ENCODE data around the gene GNA12. TPM values are rescaled to one million over a fixed set of nuclear protein-coding genes. Genes with fewer than 3 reads are reported as not detected.

Gene GNA12
- total and polyA plus RNA-seq, 2 experiments from 2014 or later = 11.2 to 13.8 TPM

DNA sequence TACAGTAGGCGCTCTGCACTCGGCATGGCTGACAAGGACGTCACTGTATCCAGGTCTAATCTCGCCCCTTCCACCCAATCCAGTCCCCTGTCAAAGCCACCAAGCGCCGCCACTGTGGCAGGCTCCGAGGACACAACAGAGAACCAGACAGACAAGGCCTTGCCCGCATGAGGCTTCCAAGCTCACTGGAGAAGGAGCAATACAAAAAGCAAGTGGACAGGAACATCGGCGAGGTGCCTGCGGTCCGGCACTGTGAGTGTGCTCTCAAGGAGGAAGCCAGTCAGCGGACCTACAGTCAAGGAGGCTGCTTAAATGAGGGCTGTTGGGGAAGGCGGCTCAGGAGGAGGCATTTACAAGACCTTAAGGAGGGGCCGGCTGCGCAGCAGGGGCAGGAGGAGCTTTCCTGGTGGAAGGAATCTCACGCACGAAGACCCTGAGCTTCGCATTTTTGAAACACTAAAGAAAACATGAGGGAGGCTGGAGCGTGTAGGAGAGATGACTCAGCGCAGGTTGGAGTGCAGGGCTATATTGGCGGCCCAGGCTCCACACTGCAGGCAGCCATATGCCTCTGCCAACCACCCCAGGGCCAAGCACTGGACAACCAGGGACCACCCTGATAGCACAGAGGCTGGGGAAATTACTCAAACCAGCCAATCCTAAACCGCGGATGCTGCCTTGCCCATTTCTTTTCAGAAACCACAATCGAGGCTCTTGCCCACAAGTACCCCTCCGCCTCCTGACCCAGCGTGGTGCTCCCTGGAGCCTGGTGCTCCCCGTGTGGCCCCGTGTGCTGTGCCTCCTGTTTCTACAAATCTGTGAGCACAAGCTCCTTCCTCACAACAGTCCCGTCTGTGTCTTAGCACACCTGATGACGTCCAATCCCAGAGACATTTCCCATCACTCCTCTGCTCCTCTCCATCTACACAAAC lies 28.9 kb downstream of the GNA12 start:
- H3K9me3 ChIP-seq (ENCODE audit: low read depth) = no peaks in the 10 kb centered on the region
- TF ChIP-seq EZH2 (IDR thresholded peaks at IDR 0.05; ENCODE audit: insufficient read depth, poor library complexity, severe bottlenecking) (no peak), EZH2phosphoT487 (IDR thresholded peaks at IDR 0.05; ENCODE audit: insufficient read depth, low read depth) (no peak)
- H3K27me3 ChIP-seq (replicated peaks; ENCODE audit: insufficient read depth) = no peaks in the 10 kb centered on the region
- H3K9me2 ChIP-seq (ENCODE audit: insufficient read depth) = no peaks in the 10 kb centered on the region
- in situ Hi-C loops (cut with MboI) = no loop called here
- H4K20me1 ChIP-seq (ENCODE audit: insufficient read depth) = no peaks in the 10 kb centered on the region
- peaks cover 100% of the 10 kb centered on the region for H3K79me2 ChIP-seq (ENCODE audit: insufficient read depth)
- no peak overlapping the region for H3K27ac ChIP-seq
- DNase-seq = no peak
- peaks cover 18% of the 10 kb centered on the region for H3K4me1 ChIP-seq (ENCODE audit: insufficient read depth)
- WGBS, 2 experiments (ENCODE audit: low coverage in 1 of 2, low lambda C conversion rate in 2 of 2, missing lambda C conversion rate in 2 of 2) = 92 to 93% methylated on average over 31 of the region's 31 CpGs
- H2AFZ ChIP-seq = no peak overlapping the region
- H3K36me3 ChIP-seq (ENCODE audit: low read depth) = no peaks in the 10 kb centered on the region
- H3F3A ChIP-seq (ENCODE audit: insufficient read depth) = peaks cover 15% of the 10 kb centered on the region
- no peak overlapping the region for H3K4me2 ChIP-seq (ENCODE audit: unreplicated experiment)
- H3K4me3 ChIP-seq = no peak overlapping the region
- H3K9ac ChIP-seq = no peak overlapping the region

DNA sequence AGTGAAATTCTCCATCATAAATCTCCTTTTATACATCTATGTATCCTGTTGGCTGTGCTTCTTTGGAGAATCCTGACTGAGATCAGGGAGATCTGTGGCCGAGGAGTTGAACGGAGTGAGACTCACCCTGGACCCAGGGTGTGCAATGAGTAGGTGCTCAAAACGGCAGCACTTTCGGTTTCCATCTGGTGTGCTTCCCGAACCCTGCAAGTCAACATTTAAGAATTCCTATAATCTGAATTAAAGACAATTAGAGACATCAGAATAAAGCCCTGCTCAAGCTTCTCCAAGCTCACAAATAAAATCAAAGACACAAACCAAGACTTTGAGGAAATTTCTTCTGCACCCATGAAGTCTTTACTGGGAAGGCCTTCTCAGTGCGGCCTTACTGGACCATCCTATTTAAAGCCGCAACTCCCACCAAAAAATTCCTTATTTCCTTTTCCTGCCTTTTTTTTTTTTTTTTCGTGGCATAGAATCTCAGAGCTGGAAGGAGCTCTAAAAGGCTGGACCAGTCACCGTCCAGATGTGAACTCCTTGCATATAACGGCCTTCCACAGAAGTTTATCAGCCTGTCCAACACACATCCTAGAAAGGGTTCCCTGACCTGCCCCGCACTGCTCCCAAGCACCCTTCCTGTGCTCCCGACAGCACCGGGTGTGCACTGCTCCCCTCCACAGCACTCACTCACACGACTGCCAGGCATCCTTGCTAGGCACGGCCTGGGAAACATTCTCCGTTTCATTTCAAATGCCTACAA lies 29.7 kb downstream of the GNA12 start:
- Histone ChIP-seq H3K9me3 (ENCODE audit: low read depth) (no peaks in the 10 kb centered on the region), H3K27me3 (replicated peaks; ENCODE audit: insufficient read depth) (no peaks in the 10 kb centered on the region), H3K9ac (no peak overlapping the region), H3K27ac (no peak overlapping the region), H3K79me2 (ENCODE audit: insufficient read depth) (peaks cover 100% of the 10 kb centered on the region), H2AFZ (no peak overlapping the region), H3K36me3 (ENCODE audit: low read depth) (no peaks in the 10 kb centered on the region), H3K4me3 (no peak overlapping the region), H3K4me2 (ENCODE audit: unreplicated experiment) (no peak overlapping the region), H3K4me1 (ENCODE audit: insufficient read depth) (peaks cover 17% of the 10 kb centered on the region), H4K20me1 (ENCODE audit: insufficient read depth) (no peaks in the 10 kb centered on the region), H3K9me2 (ENCODE audit: insufficient read depth) (no peaks in the 10 kb centered on the region), H3F3A (ENCODE audit: insufficient read depth) (peaks cover 7% of the 10 kb centered on the region)
- DNase-seq = no peak
- 87 to 89% methylated on average over 16 of the region's 16 CpGs for WGBS, 2 experiments (ENCODE audit: low coverage in 1 of 2, low lambda C conversion rate in 2 of 2, missing lambda C conversion rate in 2 of 2)
- TF ChIP-seq EZH2 (IDR thresholded peaks at IDR 0.05; ENCODE audit: insufficient read depth, poor library complexity, severe bottlenecking) (no peak), EZH2phosphoT487 (IDR thresholded peaks at IDR 0.05; ENCODE audit: insufficient read depth, low read depth) (no peak)
- in situ Hi-C loops (cut with MboI) = no loop called here

DNA sequence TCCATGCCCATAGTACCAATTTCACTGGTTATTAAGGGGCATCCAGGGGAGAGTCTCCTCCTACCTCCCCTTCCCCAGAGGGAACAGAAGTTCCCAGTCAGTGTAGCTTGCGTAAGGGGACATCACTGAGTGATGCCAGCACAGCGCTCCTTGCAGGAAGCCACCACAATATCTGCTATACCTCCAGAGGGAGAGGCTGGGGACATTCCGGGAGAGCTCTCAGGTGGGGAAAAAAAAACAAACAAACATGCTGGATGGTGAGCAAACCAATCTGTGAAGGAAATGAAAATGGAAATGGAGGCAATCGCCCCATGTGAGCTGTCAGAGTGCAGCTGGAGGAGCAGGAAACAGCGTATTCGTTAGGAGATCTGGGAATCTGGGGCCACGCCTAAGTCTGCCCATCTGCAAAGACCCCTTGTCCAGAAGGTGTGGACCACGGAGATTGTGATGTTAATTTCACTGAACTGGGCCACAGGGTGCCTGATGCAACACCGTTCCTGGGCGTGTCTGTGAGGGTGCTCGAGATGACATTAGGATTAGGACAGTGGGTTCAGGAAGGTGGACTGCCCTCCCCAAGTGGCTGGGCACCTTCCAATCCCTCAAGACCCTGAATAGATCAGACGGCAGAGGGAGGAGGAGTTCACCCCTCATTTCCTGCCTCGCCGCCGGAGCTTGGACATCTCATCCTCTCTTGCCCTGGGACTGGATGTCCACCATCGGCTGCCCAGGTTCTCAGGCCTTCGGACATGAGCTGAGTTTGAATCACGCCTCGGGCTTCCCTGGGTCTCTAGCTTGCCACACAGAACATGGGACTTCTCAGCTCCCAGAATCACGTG lies 30.5 kb downstream of the GNA12 start:
- in situ Hi-C loops (cut with MboI) = no loop called here
- Histone ChIP-seq H3K9me3 (ENCODE audit: low read depth) (no peaks in the 10 kb centered on the region), H3K27me3 (replicated peaks; ENCODE audit: insufficient read depth) (no peaks in the 10 kb centered on the region), H3K79me2 (ENCODE audit: insufficient read depth) (peaks cover 100% of the 10 kb centered on the region), H3K4me2 (ENCODE audit: unreplicated experiment) (no peak overlapping the region), H3K9ac (no peak overlapping the region), H3K36me3 (ENCODE audit: low read depth) (no peaks in the 10 kb centered on the region), H3K9me2 (ENCODE audit: insufficient read depth) (no peaks in the 10 kb centered on the region), H2AFZ (no peak overlapping the region), H3K4me3 (no peak overlapping the region), H3K27ac (no peak overlapping the region), H3K4me1 (ENCODE audit: insufficient read depth) (peaks cover 11% of the 10 kb centered on the region), H4K20me1 (ENCODE audit: insufficient read depth) (no peaks in the 10 kb centered on the region), H3F3A (ENCODE audit: insufficient read depth) (no peaks in the 10 kb centered on the region)
- TF ChIP-seq EZH2 (IDR thresholded peaks at IDR 0.05; ENCODE audit: insufficient read depth, poor library complexity, severe bottlenecking) (no peak), EZH2phosphoT487 (IDR thresholded peaks at IDR 0.05; ENCODE audit: insufficient read depth, low read depth) (no peak)
- 96 to 98% methylated on average over 20 of the region's 20 CpGs for WGBS, 2 experiments (ENCODE audit: low coverage in 1 of 2, low lambda C conversion rate in 2 of 2, missing lambda C conversion rate in 2 of 2)
- DNase-seq = no peak

DNA sequence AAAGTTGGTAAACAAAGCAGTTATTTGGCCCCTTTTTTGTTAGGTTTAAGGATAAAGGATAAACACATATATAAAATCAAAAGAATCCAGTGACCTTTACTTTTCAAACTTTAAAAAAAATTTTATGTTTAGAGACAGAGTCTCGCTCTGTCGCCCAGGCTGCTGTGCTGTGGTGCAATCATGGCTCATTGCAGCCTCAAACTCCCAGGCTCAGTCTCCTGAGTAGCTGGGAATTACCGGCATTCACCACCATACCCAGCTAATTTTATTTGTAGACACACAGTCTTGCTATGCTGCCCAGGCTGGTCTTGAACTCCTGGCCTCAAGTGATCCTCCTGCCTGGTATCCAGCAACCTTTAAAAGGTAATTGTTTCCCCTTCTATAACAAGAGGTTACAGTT lies 31.3 kb downstream of the GNA12 start:
- no peak overlapping the region for H3K27ac ChIP-seq
- no peak for DNase-seq
- 90 to 92% methylated on average over 3 of the region's 3 CpGs for WGBS, 2 experiments (ENCODE audit: low coverage in 1 of 2, low lambda C conversion rate in 2 of 2, missing lambda C conversion rate in 2 of 2)
- H3K4me1 ChIP-seq (ENCODE audit: insufficient read depth) = peaks cover 11% of the 10 kb centered on the region
- peaks cover 100% of the 10 kb centered on the region for H3K79me2 ChIP-seq (ENCODE audit: insufficient read depth)
- no peaks in the 10 kb centered on the region for H3K27me3 ChIP-seq (replicated peaks; ENCODE audit: insufficient read depth)
- H2AFZ ChIP-seq = no peak overlapping the region
- no peaks in the 10 kb centered on the region for H4K20me1 ChIP-seq (ENCODE audit: insufficient read depth)
- no peaks in the 10 kb centered on the region for H3K9me2 ChIP-seq (ENCODE audit: insufficient read depth)
- H3K4me2 ChIP-seq (ENCODE audit: unreplicated experiment) = no peak overlapping the region
- H3K9me3 ChIP-seq (ENCODE audit: low read depth) = no peaks in the 10 kb centered on the region
- in situ Hi-C loops (cut with MboI) = no loop called here
- no peak overlapping the region for H3K4me3 ChIP-seq
- H3F3A ChIP-seq (ENCODE audit: insufficient read depth) = no peaks in the 10 kb centered on the region
- no peaks in the 10 kb centered on the region for H3K36me3 ChIP-seq (ENCODE audit: low read depth)
- H3K9ac ChIP-seq = no peak overlapping the region
- TF ChIP-seq EZH2 (IDR thresholded peaks at IDR 0.05; ENCODE audit: insufficient read depth, poor library complexity, severe bottlenecking) (no peak), EZH2phosphoT487 (IDR thresholded peaks at IDR 0.05; ENCODE audit: insufficient read depth, low read depth) (no peak)

Measured in GM23248 (cell line).